ENCODE measurements around the gene HCN3.

Gene HCN3

GRCh38 chr1:155295183-155295941 lies 18.1 kb downstream of the HCN3 start:
- no peak overlapping the region for H3K4me3 ChIP-seq (ENCODE audit: low read depth in 1 of 2, low read length in 2 of 2)
- H3K9me3 ChIP-seq (ENCODE audit: control insufficient read depth in 1 of 2, low read length in 2 of 2): no peaks in the 10 kb centered on the region
- H3K9ac ChIP-seq (ENCODE audit: low read depth in 1 of 2, low read length in 2 of 2): no peak overlapping the region
- peaks cover 0 to 7% of the 10 kb centered on the region in 2 donors for H3K27me3 ChIP-seq (ENCODE audit: control insufficient read depth in 1 of 2, insufficient read depth in 2 of 2, low read length in 2 of 2)
- H3K4me1 ChIP-seq (ENCODE audit: control insufficient read depth in 1 of 2, insufficient read depth in 2 of 2, low read length in 2 of 2): peaks cover 6% of the 10 kb centered on the region in 2 donors
- H3K27ac ChIP-seq (ENCODE audit: low read depth, low read length): no peak overlapping the region
- peaks cover 0 to 3% of the 10 kb centered on the region in 2 donors for H3K36me3 ChIP-seq (ENCODE audit: control insufficient read depth in 1 of 2, insufficient read depth in 2 of 2, low read length in 2 of 2)

DNA sequence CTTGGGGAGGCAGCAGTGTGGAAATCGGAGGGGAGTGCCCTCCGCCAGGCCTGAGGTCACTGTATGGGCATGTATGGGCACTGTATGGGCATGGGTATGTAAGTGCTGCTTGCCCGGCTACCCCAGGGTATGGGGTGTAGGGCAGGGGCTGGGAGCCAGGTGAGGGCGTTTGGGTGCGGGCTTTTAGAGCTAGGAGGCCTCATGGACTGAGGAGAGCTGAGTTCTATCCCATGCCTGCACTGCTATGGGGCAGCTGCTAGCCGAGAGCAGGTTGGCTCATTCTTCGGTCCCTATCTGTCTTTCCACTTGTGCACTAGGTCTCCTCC lies 18.6 kb downstream of the HCN3 start:
- no peak overlapping the region for H3K27ac ChIP-seq (ENCODE audit: low read depth, low read length)
- H3K9me3 ChIP-seq (ENCODE audit: control insufficient read depth in 1 of 2, low read length in 2 of 2): no peaks in the 10 kb centered on the region
- H3K4me1 ChIP-seq (ENCODE audit: control insufficient read depth in 1 of 2, insufficient read depth in 2 of 2, low read length in 2 of 2): peaks cover 10 to 12% of the 10 kb centered on the region in 2 donors
- H3K36me3 ChIP-seq (ENCODE audit: control insufficient read depth in 1 of 2, insufficient read depth in 2 of 2, low read length in 2 of 2): peaks cover 0 to 3% of the 10 kb centered on the region in 2 donors
- H3K9ac ChIP-seq (ENCODE audit: low read depth in 1 of 2, low read length in 2 of 2): no peak overlapping the region
- no peak overlapping the region for H3K4me3 ChIP-seq (ENCODE audit: low read depth in 1 of 2, low read length in 2 of 2)
- H3K27me3 ChIP-seq (ENCODE audit: control insufficient read depth in 1 of 2, insufficient read depth in 2 of 2, low read length in 2 of 2): peaks cover 0 to 7% of the 10 kb centered on the region in 2 donors

DNA sequence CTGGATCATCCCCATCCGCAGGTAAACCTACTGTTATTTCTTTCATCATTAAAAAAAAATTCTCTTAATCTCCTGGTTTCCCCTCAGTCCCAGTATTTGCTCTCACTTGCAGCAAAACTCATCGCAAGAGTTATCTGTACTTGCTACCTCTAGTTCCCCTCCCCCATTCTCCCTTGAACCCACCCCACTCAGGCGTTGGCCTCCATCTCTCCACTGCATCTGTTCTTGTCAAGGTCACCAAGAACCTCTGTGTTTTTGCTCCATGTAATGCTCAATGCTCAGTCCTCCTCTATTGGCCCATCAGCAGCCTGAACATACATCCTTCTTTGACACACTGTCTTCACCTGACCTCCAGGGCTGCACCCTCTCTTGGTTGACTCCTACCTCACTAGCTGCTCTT lies 19.4 kb downstream of the HCN3 start:
- H3K9ac ChIP-seq (ENCODE audit: low read depth in 1 of 2, low read length in 2 of 2): no peak overlapping the region
- no peak overlapping the region for H3K27ac ChIP-seq (ENCODE audit: low read depth, low read length)
- no peak overlapping the region for H3K4me3 ChIP-seq (ENCODE audit: low read depth in 1 of 2, low read length in 2 of 2)
- peaks cover 17% of the 10 kb centered on the region in 2 donors for H3K4me1 ChIP-seq (ENCODE audit: control insufficient read depth in 1 of 2, insufficient read depth in 2 of 2, low read length in 2 of 2)
- peaks cover 0 to 7% of the 10 kb centered on the region in 2 donors for H3K27me3 ChIP-seq (ENCODE audit: control insufficient read depth in 1 of 2, insufficient read depth in 2 of 2, low read length in 2 of 2)
- no peaks in the 10 kb centered on the region for H3K9me3 ChIP-seq (ENCODE audit: control insufficient read depth in 1 of 2, low read length in 2 of 2)
- peaks cover 0 to 3% of the 10 kb centered on the region in 2 donors for H3K36me3 ChIP-seq (ENCODE audit: control insufficient read depth in 1 of 2, insufficient read depth in 2 of 2, low read length in 2 of 2)

DNA sequence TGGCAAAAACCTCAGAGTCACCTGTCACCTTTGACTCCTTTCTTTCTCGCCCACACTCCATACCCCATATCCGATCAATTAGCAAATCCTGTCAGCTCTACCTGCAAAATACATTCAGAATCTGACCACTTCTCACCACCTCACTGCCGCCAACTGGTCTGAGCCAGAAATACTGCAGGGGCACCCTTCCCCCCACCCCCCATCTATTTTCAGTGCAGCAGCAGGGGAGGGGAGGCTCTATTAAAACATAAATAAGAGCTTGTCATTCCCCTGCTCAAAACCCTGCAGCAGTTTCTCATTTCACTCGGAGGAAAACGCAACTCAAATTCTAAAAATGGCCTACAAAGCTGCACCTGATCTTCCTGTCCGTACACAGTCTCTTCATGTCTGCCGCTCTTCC lies 20.1 kb downstream of the HCN3 start:
- Histone ChIP-seq H3K27ac (ENCODE audit: low read depth, low read length) (no peak overlapping the region), H3K4me1 (ENCODE audit: control insufficient read depth in 1 of 2, insufficient read depth in 2 of 2, low read length in 2 of 2) (peaks cover 17% of the 10 kb centered on the region in 2 donors), H3K9me3 (ENCODE audit: control insufficient read depth in 1 of 2, low read length in 2 of 2) (no peaks in the 10 kb centered on the region)

DNA sequence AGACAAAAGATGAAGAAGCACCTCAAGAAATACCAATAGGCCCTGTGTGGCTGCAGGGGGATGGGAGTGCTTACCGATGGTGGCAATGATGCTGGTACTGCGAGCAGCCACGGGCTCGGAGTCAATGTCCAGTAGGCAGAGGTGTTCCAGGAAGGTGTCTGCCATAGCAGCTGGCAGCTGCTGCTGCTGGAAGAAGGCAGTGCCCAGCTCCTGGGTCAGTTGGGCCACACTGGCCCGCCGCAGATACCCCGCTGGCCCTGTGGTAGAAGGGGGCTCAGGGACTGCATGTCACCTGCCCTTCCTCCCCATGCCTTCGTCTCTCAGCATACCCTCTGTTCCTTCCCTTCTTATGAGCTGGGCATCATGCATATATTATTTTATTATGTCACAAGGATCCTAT lies 22.8 kb downstream of the HCN3 start:
- Histone ChIP-seq H3K9me3 (ENCODE audit: control insufficient read depth in 1 of 2, low read length in 2 of 2) (no peaks in the 10 kb centered on the region), H3K4me3 (ENCODE audit: low read depth in 1 of 2, low read length in 2 of 2) (no peak overlapping the region), H3K4me1 (ENCODE audit: control insufficient read depth in 1 of 2, insufficient read depth in 2 of 2, low read length in 2 of 2) (peaks cover 21 to 23% of the 10 kb centered on the region in 2 donors), H3K36me3 (ENCODE audit: control insufficient read depth in 1 of 2, insufficient read depth in 2 of 2, low read length in 2 of 2) (peaks cover 0 to 3% of the 10 kb centered on the region in 2 donors), H3K9ac (ENCODE audit: low read depth in 1 of 2, low read length in 2 of 2) (peak overlapping the region in 1 of 2 donors; percentile 18), H3K27ac (ENCODE audit: low read depth, low read length) (no peak overlapping the region), H3K27me3 (ENCODE audit: control insufficient read depth in 1 of 2, insufficient read depth in 2 of 2, low read length in 2 of 2) (peaks cover 0 to 7% of the 10 kb centered on the region in 2 donors)

More for the DNA sequence above, 20.1 kb downstream of the HCN3 start:
- Histone ChIP-seq H3K36me3 (ENCODE audit: control insufficient read depth in 1 of 2, insufficient read depth in 2 of 2, low read length in 2 of 2) (peaks cover 0 to 3% of the 10 kb centered on the region in 2 donors), H3K4me3 (ENCODE audit: low read depth in 1 of 2, low read length in 2 of 2) (no peak overlapping the region), H3K9ac (ENCODE audit: low read depth in 1 of 2, low read length in 2 of 2) (no peak overlapping the region), H3K27me3 (ENCODE audit: control insufficient read depth in 1 of 2, insufficient read depth in 2 of 2, low read length in 2 of 2) (peaks cover 0 to 7% of the 10 kb centered on the region in 2 donors)

DNA sequence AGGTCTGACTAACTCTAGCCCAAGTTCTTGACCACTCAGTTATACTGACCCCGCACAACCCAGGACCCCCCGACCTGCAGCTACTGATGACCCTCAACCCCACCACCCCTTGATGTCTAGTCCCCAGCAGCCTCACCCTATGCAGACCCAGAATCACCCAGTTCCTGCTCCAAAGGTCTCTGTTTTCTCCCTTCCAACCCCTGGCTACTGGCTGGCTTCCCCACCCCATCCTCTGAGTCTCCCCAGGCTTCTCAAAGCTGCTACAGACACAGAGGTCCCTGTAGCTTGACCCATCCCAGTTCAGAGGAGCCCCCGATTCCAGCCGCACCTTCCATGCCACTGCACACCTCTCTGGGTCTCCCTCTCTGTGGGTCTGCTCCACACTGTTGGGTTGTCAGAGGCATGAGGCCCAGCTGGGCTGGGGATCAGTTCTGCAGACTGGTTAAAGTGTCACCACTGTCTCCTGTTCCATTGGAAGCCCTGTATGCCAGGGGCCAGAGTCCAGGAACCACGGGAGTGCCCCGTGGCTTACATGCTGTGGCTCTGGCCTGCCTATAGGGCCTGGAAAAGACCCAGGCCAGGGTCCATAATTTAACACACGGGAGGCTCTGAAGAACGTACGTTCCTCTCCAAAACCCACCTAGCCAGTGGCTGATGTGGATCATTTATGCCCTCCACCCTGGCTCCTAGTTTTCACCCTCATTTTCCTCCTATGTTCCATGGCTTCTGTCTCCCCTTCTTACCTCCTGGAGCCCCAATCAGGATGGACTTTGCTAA lies 23.5 kb downstream of the HCN3 start:
- peak overlapping the region in 1 of 2 donors; percentile 15 for H3K4me3 ChIP-seq (ENCODE audit: low read depth in 1 of 2, low read length in 2 of 2)
- no peak overlapping the region for H3K27ac ChIP-seq (ENCODE audit: low read depth, low read length)
- peaks cover 22 to 23% of the 10 kb centered on the region in 2 donors for H3K4me1 ChIP-seq (ENCODE audit: control insufficient read depth in 1 of 2, insufficient read depth in 2 of 2, low read length in 2 of 2)
- no peaks in the 10 kb centered on the region for H3K36me3 ChIP-seq (ENCODE audit: control insufficient read depth in 1 of 2, insufficient read depth in 2 of 2, low read length in 2 of 2)
- peaks cover 0 to 5% of the 10 kb centered on the region in 2 donors for H3K27me3 ChIP-seq (ENCODE audit: control insufficient read depth in 1 of 2, insufficient read depth in 2 of 2, low read length in 2 of 2)
- H3K9me3 ChIP-seq (ENCODE audit: control insufficient read depth in 1 of 2, low read length in 2 of 2): no peaks in the 10 kb centered on the region
- peak overlapping the region in 1 of 2 donors; percentile 40 for H3K9ac ChIP-seq (ENCODE audit: low read depth in 1 of 2, low read length in 2 of 2)

GRCh38 chr1:155301342-155301841 lies 24.1 kb downstream of the HCN3 start, which contains the start of gene PKLR:
Gene PKLR (minus strand): TSS chr1:155301438. CDS start chr1:155301395, 43 bp downstream.
- Histone ChIP-seq H3K9ac (ENCODE audit: low read depth in 1 of 2, low read length in 2 of 2) (peak within 1 kb of the TSS in 1 of 2 donors; percentile 40), H3K9me3 (ENCODE audit: control insufficient read depth in 1 of 2, low read length in 2 of 2) (no peaks in the 10 kb centered on the region), H3K4me3 (ENCODE audit: low read depth in 1 of 2, low read length in 2 of 2) (peak within 1 kb of the TSS in 1 of 2 donors; percentile 15), H3K4me1 (ENCODE audit: control insufficient read depth in 1 of 2, insufficient read depth in 2 of 2, low read length in 2 of 2) (peaks cover 22 to 23% of the 10 kb centered on the region in 2 donors), H3K36me3 (ENCODE audit: control insufficient read depth in 1 of 2, insufficient read depth in 2 of 2, low read length in 2 of 2) (no peaks in the 10 kb centered on the region), H3K27me3 (ENCODE audit: control insufficient read depth in 1 of 2, insufficient read depth in 2 of 2, low read length in 2 of 2) (no peaks in the 10 kb centered on the region), H3K27ac (ENCODE audit: low read depth, low read length) (no peak within 1 kb of the TSS)

DNA sequence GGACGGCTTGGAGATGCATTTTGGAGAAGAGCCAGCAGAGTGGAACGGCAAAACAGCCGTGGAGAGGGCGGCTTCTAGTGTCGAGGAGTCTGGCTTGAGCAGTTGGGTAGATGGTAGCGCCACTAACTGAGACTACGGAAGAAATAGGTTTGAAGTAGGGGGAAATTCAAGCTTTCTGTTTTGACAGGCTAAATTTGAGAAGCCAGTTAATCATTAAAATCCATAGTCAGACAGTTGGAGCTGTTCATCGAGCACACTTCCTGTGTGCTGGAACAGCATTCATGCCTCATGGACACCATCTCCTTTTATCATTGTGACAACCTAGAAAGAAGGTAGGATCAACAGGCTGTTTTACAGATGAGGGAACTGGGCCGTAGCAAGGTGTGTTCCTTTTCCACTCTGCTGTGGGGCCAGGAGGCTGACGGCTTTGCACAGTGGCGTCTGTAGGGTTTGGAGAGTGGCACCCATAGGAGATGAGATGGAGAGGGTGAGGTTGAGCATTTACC lies 27.3 kb downstream of the HCN3 start:
- Histone ChIP-seq H3K4me3 (ENCODE audit: low read depth in 1 of 2, low read length in 2 of 2) (peak overlapping the region in 1 of 2 donors; percentile 40), H3K4me1 (ENCODE audit: control insufficient read depth in 1 of 2, insufficient read depth in 2 of 2, low read length in 2 of 2) (peaks cover 25 to 26% of the 10 kb centered on the region in 2 donors), H3K27me3 (ENCODE audit: control insufficient read depth in 1 of 2, insufficient read depth in 2 of 2, low read length in 2 of 2) (no peaks in the 10 kb centered on the region), H3K9ac (ENCODE audit: low read depth in 1 of 2, low read length in 2 of 2) (no peak overlapping the region), H3K27ac (ENCODE audit: low read depth, low read length) (no peak overlapping the region), H3K36me3 (ENCODE audit: control insufficient read depth in 1 of 2, insufficient read depth in 2 of 2, low read length in 2 of 2) (no peaks in the 10 kb centered on the region), H3K9me3 (ENCODE audit: control insufficient read depth in 1 of 2, low read length in 2 of 2) (no peaks in the 10 kb centered on the region)

DNA sequence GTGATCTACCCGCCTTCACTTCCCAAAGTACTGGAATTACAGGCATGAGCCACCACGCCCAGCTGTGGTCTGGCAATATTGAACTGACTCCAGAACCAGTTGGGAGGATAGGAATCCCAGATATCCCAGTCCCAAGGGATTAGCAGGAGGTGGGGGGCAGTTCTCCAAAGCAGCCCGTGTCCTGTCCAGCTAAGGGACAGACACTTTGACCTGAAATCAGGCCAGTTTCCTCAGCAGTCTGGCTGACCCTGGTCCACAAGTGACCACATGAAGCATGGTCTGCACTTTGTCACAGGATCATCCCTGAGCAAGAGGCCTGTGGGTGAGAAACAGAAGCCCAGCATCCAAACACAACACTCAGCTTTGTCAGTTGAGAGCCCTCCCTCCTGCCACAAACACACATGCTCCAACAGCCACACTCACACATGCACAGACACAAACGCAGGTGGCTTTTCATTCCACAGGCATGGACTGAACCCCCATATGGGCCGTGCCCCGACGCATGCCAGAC lies 28.7 kb downstream of the HCN3 start:
- Histone ChIP-seq H3K27me3 (ENCODE audit: control insufficient read depth in 1 of 2, insufficient read depth in 2 of 2, low read length in 2 of 2) (no peaks in the 10 kb centered on the region), H3K9me3 (ENCODE audit: control insufficient read depth in 1 of 2, low read length in 2 of 2) (no peaks in the 10 kb centered on the region), H3K9ac (ENCODE audit: low read depth in 1 of 2, low read length in 2 of 2) (no peak overlapping the region), H3K36me3 (ENCODE audit: control insufficient read depth in 1 of 2, insufficient read depth in 2 of 2, low read length in 2 of 2) (peaks cover 0 to 4% of the 10 kb centered on the region in 2 donors), H3K4me1 (ENCODE audit: control insufficient read depth in 1 of 2, insufficient read depth in 2 of 2, low read length in 2 of 2) (peaks cover 26 to 27% of the 10 kb centered on the region in 2 donors), H3K27ac (ENCODE audit: low read depth, low read length) (no peak overlapping the region), H3K4me3 (ENCODE audit: low read depth in 1 of 2, low read length in 2 of 2) (no peak overlapping the region)

Data from duodenal mucosa (tissue), 2 donors.